Activated CD4-positive, alpha-beta T cell treated with anti-CD3 and anti-CD28 coated beads for 24 hours (primary cell): ENCODE measurements around the gene TIMP4.

Experiments used
- DNase-seq, 2 donors: peaks; one replicate each; pipeline ENCODE4 v3.0.0-alpha.2; 2020; ENCODE audit warnings: low read depth in 2 of 2

TIMP4 gene

GRCh38 chr3:12185172-12185710 is 26.5 kb upstream of the TIMP4 start:
- DNase-seq: no peak

DNA sequence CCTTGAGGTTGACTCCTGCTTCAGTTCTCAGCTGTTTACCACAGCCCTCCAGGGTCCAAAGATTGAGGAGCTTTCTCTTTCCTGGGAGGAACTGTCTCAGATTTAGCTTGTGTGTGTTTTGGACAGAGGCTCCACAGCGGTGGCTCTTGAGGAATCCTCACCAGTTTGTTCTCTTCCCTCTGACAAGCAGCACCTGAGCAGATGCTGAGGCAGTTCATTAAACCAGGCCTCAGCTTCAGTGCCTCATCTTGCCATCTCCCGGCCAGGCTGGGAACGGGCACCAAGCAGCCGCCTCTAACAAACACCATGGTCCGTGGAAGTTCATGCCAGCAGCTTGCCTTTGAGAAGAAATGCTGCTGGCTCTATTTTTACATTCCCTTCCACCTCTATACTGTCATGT is 25.8 kb upstream of the TIMP4 start:
- no peak for DNase-seq

DNA sequence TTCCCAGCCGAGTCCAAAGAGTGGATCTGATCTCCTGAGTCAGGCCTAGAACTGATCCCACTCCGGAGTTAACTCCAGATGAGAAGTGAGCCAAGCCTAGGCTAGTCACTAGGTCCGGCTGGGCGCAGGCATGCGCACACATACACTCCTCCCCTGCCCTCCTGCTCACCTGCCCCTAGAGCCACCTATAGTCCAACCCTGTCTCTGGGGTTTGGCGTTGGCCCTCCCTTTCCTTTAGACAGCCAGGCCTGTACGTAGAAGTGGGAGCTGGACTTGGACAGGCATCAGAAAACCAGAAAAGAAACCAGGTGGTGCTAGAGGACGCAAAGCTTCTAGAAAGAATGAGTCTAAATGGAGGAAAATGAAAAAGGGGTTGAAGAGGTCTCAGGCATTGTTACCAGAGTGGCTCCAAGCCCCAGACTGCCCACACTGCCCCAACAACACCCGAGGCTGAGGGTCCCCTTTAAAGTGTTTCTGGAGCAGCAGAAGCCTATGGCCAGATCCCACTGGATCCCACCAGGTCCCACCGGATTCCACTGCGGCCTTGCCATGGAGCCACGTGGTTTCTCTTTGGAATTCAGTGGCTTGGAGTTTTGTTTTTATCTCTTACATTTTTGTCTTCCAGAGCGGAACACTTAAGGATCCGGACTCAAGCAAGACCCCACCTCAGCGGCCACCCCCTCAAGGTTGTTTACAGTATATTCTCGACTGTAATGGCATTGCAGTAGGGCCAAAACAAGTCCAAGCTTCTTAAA is 24.2 kb upstream of the TIMP4 start:
- DNase-seq: no peak

DNA sequence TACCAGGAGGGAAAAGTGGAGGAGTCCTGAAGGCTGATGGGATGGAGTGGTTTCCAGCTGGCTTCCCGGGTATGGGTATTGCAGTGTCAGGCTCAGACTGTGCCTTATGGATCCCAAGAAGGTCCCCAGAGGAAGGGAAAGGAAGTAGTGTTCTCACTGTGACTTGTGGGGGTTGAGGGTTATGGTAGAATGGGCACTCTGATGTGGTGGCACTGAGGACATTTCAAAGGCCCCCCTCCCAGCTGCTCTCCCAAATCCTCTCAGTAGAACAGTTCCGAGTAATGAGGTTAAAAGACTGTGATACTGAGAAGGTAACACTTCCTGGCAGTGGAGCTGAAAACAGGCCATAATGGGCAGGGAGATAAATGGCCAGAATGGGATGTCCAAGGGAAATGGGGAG is 23.1 kb upstream of the TIMP4 start:
- DNase-seq: no peak

DNA sequence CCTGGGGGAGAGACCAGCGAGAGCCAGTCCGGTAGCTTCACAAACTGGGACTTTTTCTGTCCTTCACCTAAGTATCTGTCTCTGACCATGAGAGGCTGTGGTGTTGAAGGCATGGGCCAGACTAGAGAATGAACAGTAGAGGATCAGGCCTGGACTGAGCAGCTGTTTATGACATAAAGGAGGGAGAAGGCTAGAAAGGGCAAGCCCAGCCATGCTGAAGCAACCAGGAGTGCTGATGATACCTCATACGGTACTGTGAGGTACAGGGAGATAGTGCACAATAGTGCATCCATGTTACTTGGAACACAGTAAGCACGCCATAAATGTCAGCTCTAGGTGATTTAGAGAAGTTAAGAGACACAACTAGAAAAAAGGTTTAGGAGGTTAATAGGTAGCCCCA is 22.6 kb upstream of the TIMP4 start:
- no peak for DNase-seq

DNA sequence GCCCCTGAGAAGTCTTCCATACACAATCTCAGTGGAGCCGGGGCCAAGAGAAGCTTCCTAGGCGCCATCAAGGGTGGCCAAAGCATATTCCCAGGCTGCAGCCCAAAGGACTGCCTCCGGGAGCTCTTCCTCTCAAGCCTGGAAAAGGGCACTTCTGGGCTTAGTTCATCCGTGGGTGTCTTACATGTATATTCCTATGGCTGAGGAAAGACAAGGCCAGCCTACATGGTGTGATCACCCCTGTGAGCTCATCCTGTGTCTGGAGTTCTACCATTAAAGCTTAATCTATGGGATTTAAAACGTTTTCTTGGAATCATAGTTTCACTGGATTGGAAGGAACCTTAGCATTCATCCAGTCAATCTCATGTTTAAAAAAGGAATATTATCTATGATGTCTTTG is 21.9 kb upstream of the TIMP4 start:
- no peak for DNase-seq

GRCh38 chr3:12180218-12180617 is 21.5 kb upstream of the TIMP4 start:
- DNase-seq: no peak

- no peak for DNase-seq
Measured at GRCh38 chr3:12179441-12179840, 20.7 kb upstream of the TIMP4 start.

- DNase-seq: no peak
Measured at GRCh38 chr3:12178091-12178820, 19.5 kb upstream of the TIMP4 start.

DNA sequence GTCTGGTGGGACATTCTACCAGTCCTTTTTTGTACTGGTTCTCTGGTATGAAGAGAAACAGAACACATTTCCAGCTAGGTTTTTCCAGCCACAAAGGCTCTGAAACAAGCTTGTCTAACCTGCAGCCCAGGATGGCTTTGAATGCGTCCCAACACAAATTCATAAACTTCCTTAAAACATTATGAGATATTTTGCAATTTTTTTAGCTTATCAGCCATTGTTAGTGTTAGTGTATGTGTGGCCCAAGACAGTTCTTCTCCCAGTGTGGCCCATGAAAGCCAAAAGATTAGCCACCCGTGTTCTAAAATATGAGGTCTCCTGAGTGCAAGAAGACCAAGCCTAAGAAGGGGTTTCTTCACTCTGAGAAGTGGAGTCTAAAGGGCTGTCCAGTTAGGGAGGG is 18.4 kb upstream of the TIMP4 start:
- DNase-seq: no peak

DNA sequence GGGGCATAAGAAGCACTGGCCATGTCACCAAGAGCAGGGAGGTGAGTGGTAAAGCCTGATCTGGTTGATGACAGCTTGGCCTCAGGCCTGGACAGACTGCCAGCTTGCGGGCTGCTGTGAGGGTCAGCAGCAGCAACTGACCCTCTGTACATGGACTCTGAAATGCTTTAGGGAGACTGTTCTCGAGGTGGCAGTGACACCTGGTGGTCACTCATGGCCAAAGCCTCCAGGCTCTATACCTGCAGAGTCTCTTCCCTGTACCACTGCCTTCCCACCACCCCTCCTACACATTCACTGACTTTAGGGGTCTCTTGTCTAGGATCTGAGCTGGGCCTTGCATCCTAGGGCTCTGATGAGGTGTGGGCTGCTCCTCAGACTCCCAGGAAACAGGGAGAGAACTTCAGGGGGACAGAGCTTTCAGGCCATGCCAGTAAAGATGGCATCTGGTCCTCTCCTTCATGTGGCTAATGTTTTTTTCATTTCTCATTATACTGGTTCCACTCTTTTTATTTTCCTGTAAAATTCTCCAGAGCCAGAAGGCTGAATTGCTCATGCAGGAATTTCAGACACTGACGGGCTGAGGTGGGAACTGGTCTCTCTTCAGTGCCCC is 17.2 kb upstream of the TIMP4 start:
- DNase-seq: no peak

- no peak for DNase-seq
Measured at GRCh38 chr3:12175137-12175593, 16.5 kb upstream of the TIMP4 start.

DNA sequence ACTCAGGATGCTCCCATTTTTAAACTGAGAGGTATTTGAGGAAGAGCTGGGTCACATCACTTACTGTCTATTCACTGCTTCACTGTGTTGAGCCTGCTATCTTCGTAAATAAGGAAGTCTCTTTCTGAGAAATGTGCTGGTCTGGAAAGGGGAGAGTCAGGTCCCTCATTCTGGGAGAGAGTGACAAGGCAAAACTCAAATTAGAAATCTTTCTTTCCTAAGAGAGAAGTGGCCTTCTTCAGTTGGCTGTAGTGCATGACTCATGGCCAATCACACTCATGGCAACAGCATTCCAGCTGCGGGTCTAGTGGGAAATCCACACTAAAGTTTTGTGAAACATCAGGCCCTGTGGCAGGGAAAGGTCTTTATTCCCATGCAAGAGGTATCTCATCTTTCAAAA is 11.5 kb upstream of the TIMP4 start:
- no peak for DNase-seq

GRCh38 chr3:12165909-12166308 is 7.2 kb upstream of the TIMP4 start:
- DNase-seq: no peak

- no peak for DNase-seq
Measured at GRCh38 chr3:12159227-12159601, 502 bp upstream of the TIMP4 start.

GRCh38 chr3:12157026-12157425 is 1.7 kb downstream of the TIMP4 start:
- DNase-seq: no peak

- DNase-seq: no peak
Measured at GRCh38 chr3:12155828-12156227, 2.9 kb downstream of the TIMP4 start.

- DNase-seq: no peak
Measured at GRCh38 chr3:12155264-12155663, 3.4 kb downstream of the TIMP4 start.

DNA sequence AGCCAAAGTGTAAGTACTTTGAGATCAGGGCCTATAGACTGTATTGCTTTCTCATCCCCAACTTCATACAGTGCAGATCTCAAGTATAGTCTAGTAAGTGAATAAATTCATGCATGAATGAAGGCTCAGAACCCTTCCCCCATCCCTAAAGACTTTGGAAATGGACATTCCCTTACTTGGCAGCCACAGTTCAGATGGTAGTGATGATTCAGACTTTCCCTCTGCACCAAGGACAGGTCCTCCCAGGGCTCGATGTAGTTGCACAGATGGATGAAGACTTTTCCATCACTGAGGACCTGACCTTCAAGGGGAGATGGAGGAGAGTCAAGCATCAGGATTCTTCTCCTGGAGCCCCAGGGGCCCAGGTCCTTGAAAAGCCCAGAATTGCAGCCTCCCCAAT is 4.6 kb downstream of the TIMP4 start:
- no peak for DNase-seq

DNA sequence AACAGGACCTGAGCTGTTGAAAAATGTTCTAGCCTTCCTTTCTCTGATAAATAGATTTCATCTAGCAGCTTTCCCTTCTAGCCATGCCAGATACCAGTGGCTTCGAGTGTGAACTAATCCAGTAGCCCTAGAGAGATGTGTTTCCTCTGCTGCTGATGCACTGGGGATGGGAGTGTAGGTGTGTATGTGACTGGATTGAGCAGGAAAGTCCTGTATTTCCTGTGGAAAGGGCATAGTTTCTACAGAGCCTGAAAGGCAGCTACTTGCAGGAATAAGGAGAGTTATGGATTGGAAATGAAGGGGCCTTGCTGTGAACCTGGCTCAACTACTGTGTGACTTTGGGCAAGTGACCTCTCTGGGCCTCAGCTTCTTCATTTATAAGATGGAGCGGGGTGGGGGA is 8.6 kb downstream of the TIMP4 start:
- no peak for DNase-seq

GRCh38 chr3:12149029-12149428 is 9.7 kb downstream of the TIMP4 start:
- no peak for DNase-seq

GRCh38 chr3:12148183-12148940 is 10.3 kb downstream of the TIMP4 start:
- DNase-seq: no peak
